NB4 (cell line): Measurements from ENCODE around the gene NPTXR.

ENCODE experiments used
- MAX ChIP-seq: IDR thresholded peaks from 2 replicates; pipeline ENCODE4 v1.6.1; 2011; ENCODE audit warnings: low read depth, low read length
- TF ChIP-seq, protein P1 (sequence below): IDR thresholded peaks from one replicate; pipeline ENCODE4 v1.5.1; 2012; ENCODE audit warnings: low read depth, low read length

GRCh38 chr22:38820020-38820419 is 23.8 kb downstream of the NPTXR start:
- no peak for TF ChIP-seq MAX
- TF ChIP-seq, protein P1, sequence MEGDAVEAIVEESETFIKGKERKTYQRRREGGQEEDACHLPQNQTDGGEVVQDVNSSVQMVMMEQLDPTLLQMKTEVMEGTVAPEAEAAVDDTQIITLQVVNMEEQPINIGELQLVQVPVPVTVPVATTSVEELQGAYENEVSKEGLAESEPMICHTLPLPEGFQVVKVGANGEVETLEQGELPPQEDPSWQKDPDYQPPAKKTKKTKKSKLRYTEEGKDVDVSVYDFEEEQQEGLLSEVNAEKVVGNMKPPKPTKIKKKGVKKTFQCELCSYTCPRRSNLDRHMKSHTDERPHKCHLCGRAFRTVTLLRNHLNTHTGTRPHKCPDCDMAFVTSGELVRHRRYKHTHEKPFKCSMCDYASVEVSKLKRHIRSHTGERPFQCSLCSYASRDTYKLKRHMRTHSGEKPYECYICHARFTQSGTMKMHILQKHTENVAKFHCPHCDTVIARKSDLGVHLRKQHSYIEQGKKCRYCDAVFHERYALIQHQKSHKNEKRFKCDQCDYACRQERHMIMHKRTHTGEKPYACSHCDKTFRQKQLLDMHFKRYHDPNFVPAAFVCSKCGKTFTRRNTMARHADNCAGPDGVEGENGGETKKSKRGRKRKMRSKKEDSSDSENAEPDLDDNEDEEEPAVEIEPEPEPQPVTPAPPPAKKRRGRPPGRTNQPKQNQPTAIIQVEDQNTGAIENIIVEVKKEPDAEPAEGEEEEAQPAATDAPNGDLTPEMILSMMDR = no peak
